ENCODE results near the gene WDR83. TPM values are rescaled to one million over a fixed set of nuclear protein-coding genes. Genes with fewer than 3 reads are reported as not detected.

WDR83 gene
- total and polyA plus RNA-seq, 10 of the 15 experiments (the other 5 are each of a cell fraction or from before 2014, with no cell fraction given), result 0.58 to 17.7 (median 10.8) TPM

DNA sequence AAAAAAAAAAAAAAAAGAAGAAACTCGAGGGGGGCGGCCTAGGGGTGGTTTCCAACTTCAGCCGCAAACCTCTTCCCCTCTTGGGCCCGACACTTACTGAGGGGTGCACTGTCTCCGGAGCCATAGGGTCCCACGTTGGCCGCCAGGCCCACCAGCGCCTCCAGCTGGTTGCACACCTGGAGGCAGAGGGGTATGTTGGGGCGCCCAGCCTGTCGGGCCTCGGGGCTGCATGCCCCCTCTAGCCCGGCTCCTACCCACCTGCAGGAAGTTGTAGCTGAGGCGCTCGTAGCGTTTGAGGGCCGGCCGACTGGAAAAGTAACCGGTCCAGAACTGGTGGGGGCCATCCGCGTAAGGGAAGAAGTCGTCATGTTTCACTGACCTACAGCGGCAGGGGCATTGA lies 8.6 kb upstream of the WDR83 start (continued):
- TF ChIP-seq, protein P1, sequence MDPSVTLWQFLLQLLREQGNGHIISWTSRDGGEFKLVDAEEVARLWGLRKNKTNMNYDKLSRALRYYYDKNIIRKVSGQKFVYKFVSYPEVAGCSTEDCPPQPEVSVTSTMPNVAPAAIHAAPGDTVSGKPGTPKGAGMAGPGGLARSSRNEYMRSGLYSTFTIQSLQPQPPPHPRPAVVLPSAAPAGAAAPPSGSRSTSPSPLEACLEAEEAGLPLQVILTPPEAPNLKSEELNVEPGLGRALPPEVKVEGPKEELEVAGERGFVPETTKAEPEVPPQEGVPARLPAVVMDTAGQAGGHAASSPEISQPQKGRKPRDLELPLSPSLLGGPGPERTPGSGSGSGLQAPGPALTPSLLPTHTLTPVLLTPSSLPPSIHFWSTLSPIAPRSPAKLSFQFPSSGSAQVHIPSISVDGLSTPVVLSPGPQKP (IDR thresholded peaks at IDR 0.05; ENCODE audit: low read depth, low read length), result no peak
- TF ChIP-seq BMI1 (IDR thresholded peaks at IDR 0.05; ENCODE audit: borderline replicate concordance), result no peak
- TF ChIP-seq, protein P2, sequence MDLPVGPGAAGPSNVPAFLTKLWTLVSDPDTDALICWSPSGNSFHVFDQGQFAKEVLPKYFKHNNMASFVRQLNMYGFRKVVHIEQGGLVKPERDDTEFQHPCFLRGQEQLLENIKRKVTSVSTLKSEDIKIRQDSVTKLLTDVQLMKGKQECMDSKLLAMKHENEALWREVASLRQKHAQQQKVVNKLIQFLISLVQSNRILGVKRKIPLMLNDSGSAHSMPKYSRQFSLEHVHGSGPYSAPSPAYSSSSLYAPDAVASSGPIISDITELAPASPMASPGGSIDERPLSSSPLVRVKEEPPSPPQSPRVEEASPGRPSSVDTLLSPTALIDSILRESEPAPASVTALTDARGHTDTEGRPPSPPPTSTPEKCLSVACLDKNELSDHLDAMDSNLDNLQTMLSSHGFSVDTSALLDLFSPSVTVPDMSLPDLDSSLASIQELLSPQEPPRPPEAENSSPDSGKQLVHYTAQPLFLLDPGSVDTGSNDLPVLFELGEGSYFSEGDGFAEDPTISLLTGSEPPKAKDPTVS (IDR thresholded peaks at IDR 0.05; ENCODE audit: low read depth, low read length), result no peak

DNA sequence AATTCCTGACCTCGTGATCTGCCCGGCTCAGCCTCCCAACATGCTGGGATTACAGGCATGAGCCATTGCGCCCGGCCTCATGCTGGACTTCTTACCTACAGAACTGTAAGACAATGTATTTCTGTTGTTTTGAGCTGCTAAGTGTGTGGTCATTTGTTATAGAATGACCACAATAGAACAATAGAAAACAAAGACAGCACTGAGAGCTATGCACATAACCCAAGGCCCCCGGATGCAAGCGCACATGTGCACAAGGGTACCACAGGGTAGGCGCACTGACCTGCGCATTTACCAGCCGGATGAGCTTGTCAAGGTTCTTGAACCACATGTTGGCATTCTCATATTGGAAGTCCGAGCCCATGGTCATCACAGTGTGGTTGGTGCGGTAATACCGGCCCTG lies 5.6 kb upstream of the WDR83 start:
- Histone ChIP-seq H3K27ac (ENCODE audit: control insufficient read depth, insufficient read depth) (no peak overlapping the region), H3K9ac (ENCODE audit: control insufficient read depth, insufficient read depth, low read length) (no peak overlapping the region), H4K20me1 (ENCODE audit: control insufficient read depth, insufficient read depth) (no peaks in the 10 kb centered on the region), H3K4me3 (no peak overlapping the region), H2AFZ (ENCODE audit: control insufficient read depth, low read depth, low read length) (no peak overlapping the region), H3K4me2 (ENCODE audit: control insufficient read depth, insufficient read depth) (no peak overlapping the region), H3K79me2 (ENCODE audit: control insufficient read depth, insufficient read depth, low read length) (peaks cover 19% of the 10 kb centered on the region), H3K36me3 (ENCODE audit: control insufficient read depth in 2 of 2, insufficient read depth in 2 of 2, low read length in 1 of 2) (peaks cover 26 to 27% of the 10 kb centered on the region in 2 experiments), H3K4me1 (ENCODE audit: control insufficient read depth, insufficient read depth, low read length) (peaks cover 14% of the 10 kb centered on the region), H3K9me3 (replicated peaks; ENCODE audit: control insufficient read depth, insufficient read depth, low read length) (no peaks in the 10 kb centered on the region; the same call in 2 of the 3 replicates), H3K27me3 (replicated peaks in 1 of 2; ENCODE audit: control insufficient read depth in 2 of 2, insufficient read depth in 2 of 2, low read length in 1 of 2) (no peaks in the 10 kb centered on the region)
- FAIRE-seq (no peak), ATAC-seq (no peak), DNase-seq (ENCODE audit: low read depth, low spot score) (no peak)
- ChIA-PET SMC1A (ENCODE audit: uncharacterized antibody, unreplicated experiment) (interaction anchor here (1.4 kb wide), 1 partner anchor 17 kb away, joined by 3 read pairs; no protein-coding TSS in a partner anchor), POLR2A (interaction anchor here (0.6 kb wide), 1 partner anchor 1687 kb away, joined by 3 read pairs; no protein-coding TSS in a partner anchor), CTCF (interaction anchor here (0.6 to 1.1 kb wide), 2 partner anchors 27 to 160 kb away, joined by 3 to 4 read pairs; no protein-coding TSS in a partner anchor), RAD21 (ENCODE audit: unreplicated experiment) (no interaction called here)
- no TSS peak for BruUV-seq (replicated peaks)
- WGBS (ENCODE audit: insufficient coverage, insufficient replicate concordance, low lambda C conversion rate, missing lambda C conversion rate), result 96% methylated on average over 12 of the region's 12 CpGs
- intact Hi-C loops (cut with micrococcal nuclease; ENCODE audit: unreplicated experiment), result no loop called here
- in situ Hi-C loops (cut with MboI), result no loop called here
- TF ChIP-seq ZNF622 (IDR thresholded peaks at IDR 0.05) (no peak), HCFC1 (IDR thresholded peaks at IDR 0.05; ENCODE audit: low read length) (no peak), SMARCA5 (IDR thresholded peaks at IDR 0.05) (no peak), CHD1 (IDR thresholded peaks at IDR 0.05; ENCODE audit: low read depth, low read length) (no peak)
- TF ChIP-seq, protein P3, sequence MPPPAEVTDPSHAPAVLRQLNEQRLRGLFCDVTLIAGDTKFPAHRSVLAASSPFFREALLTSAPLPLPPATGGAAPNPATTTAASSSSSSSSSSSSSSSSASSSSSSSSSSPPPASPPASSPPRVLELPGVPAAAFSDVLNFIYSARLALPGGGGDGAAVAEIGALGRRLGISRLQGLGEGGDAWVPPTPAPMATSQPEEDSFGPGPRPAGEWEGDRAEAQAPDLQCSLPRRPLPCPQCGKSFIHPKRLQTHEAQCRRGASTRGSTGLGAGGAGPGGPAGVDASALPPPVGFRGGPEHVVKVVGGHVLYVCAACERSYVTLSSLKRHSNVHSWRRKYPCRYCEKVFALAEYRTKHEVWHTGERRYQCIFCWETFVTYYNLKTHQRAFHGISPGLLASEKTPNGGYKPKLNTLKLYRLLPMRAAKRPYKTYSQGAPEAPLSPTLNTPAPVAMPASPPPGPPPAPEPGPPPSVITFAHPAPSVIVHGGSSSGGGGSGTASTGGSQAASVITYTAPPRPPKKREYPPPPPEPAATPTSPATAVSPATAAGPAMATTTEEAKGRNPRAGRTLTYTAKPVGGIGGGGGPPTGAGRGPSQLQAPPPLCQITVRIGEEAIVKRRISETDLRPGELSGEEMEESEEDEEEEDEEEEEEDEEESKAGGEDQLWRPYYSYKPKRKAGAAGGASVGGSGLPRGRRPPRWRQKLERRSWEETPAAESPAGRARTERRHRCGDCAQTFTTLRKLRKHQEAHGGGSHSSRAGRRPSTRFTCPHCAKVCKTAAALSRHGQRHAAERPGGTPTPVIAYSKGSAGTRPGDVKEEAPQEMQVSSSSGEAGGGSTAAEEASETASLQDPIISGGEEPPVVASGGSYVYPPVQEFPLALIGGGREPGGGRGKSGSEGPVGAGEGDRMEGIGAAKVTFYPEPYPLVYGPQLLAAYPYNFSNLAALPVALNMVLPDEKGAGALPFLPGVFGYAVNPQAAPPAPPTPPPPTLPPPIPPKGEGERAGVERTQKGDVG (CRISPR knock-in tag; IDR thresholded peaks at IDR 0.05), result no peak
- TF ChIP-seq, protein P4, sequence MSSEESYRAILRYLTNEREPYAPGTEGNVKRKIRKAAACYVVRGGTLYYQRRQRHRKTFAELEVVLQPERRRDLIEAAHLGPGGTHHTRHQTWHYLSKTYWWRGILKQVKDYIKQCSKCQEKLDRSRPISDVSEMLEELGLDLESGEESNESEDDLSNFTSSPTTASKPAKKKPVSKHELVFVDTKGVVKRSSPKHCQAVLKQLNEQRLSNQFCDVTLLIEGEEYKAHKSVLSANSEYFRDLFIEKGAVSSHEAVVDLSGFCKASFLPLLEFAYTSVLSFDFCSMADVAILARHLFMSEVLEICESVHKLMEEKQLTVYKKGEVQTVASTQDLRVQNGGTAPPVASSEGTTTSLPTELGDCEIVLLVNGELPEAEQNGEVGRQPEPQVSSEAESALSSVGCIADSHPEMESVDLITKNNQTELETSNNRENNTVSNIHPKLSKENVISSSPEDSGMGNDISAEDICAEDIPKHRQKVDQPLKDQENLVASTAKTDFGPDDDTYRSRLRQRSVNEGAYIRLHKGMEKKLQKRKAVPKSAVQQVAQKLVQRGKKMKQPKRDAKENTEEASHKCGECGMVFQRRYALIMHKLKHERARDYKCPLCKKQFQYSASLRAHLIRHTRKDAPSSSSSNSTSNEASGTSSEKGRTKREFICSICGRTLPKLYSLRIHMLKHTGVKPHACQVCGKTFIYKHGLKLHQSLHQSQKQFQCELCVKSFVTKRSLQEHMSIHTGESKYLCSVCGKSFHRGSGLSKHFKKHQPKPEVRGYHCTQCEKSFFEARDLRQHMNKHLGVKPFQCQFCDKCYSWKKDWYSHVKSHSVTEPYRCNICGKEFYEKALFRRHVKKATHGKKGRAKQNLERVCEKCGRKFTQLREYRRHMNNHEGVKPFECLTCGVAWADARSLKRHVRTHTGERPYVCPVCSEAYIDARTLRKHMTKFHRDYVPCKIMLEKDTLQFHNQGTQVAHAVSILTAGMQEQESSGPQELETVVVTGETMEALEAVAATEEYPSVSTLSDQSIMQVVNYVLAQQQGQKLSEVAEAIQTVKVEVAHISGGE (CRISPR knock-in tag; IDR thresholded peaks at IDR 0.05), result no peak
